AG04449 (cell line): ENCODE results near the gene DDX31.

ENCODE experiments used
- CTCF ChIA-PET: fragments of 350-600 bp; formaldehyde crosslinking; extraction: SDS; loops from one replicate; lab custom pipeline; 2021; ENCODE audit warnings: antibody characterized with exemption; lab: Yijun Ruan, JAX
- POLR2A ChIA-PET: fragments of 400-600, 350-600 bp; formaldehyde crosslinking; extraction: SDS; loops from one replicate; lab custom pipeline; 2020; ENCODE audit warnings: antibody characterized with exemption, inconsistent platforms; lab: Yijun Ruan, JAX
- DNase-seq: peaks from one replicate; pipeline ENCODE4 v3.0.0-alpha.2; 2010; ENCODE audit warnings: low read depth, low spot score
- H3K4me3 ChIP-seq: 2 replicates; pipeline ENCODE4 v1.5.1; 2011; ENCODE audit warnings: low read depth, mild to moderate bottlenecking, control low read depth, low read length
- TF ChIP-seq, protein P1 (sequence below): IDR thresholded peaks from one replicate; pipeline ENCODE4 v1.5.1; 2011; ENCODE audit warnings: mild to moderate bottlenecking, moderate library complexity, low read length, control low read depth, inconsistent platforms; ENCODE audit not compliant: insufficient read depth; ENCODE audit errors: missing control alignments

Gene DDX31

DNA sequence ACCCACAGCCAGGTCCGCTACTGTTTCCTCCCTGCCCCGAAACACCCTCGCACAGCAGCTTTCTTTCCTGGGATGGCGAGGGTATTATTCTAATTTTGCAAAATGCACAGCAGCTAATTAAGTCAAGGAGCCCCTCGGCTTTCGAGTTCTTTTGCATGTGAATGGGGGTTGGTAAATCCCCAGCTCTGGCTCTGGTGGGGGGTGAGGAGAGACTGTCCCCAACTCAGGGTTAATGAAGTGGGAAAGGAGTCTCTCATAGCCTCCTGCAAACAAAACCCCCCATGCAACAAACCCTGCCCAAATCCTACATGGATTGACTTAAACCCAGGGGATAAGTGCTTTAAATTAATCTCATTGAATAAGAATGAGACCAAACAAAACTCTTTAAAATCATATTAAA lies 78.5 kb downstream of the DDX31 start:
- POLR2A ChIA-PET, result no interaction called here
- TF ChIP-seq, protein P1, sequence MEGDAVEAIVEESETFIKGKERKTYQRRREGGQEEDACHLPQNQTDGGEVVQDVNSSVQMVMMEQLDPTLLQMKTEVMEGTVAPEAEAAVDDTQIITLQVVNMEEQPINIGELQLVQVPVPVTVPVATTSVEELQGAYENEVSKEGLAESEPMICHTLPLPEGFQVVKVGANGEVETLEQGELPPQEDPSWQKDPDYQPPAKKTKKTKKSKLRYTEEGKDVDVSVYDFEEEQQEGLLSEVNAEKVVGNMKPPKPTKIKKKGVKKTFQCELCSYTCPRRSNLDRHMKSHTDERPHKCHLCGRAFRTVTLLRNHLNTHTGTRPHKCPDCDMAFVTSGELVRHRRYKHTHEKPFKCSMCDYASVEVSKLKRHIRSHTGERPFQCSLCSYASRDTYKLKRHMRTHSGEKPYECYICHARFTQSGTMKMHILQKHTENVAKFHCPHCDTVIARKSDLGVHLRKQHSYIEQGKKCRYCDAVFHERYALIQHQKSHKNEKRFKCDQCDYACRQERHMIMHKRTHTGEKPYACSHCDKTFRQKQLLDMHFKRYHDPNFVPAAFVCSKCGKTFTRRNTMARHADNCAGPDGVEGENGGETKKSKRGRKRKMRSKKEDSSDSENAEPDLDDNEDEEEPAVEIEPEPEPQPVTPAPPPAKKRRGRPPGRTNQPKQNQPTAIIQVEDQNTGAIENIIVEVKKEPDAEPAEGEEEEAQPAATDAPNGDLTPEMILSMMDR, result no peak
- H3K4me3 ChIP-seq, result no peak overlapping the region
- no peak for DNase-seq
- CTCF ChIA-PET, result interaction anchor here (0.9 kb wide), 1 partner anchor 17 kb away, joined by 3 read pairs; no protein-coding TSS in a partner anchor

DNA sequence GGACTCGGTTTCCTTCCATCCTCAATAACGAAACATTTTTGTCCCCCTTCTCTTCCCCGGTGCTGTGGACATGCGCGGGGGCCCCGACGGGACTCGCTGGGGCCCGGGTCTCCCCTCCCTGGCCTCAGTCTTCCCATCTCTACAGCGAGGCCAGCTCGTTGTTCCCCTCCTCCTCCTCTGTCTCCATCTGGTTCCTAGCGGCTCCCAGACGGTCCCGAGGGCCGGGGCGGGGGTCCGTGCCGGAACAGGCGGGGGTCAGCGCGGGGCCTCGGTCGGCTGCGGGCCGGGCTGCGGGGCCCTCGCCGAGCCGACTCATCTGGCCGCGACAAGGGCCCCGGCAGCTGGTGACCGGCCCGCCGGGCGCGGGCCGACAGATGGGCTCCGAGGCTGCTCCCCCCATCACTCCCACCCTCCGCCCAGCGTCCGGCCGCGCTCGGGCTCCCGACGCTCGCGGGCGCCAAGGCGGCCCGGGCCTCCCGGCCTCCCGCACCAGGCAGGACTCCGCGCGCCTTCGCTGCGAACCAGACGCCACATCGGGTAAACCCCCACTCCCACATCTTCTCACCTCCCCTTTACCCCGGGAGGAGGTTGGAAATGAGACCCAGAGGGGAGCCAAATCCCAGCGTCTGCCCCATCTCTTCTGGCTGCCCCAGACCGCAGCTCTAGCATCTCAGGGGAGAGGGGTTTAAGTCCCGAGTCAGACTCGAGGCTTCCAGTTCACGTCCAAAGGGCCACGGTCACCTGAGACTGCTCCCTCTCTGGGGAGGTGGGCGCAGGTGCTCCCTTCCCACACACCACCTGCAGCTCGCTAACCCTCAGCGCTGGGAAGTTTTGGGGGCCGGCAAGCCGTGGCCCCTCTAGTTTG lies 79.2 kb downstream of the DDX31 start:
- no peak overlapping the region for H3K4me3 ChIP-seq
- DNase-seq, result no peak
- ChIA-PET CTCF (interaction anchor here (0.9 kb wide), 1 partner anchor 16 kb away, joined by 3 read pairs; no protein-coding TSS in a partner anchor), POLR2A (no interaction called here)
- TF ChIP-seq, protein P1, result no peak

DNA sequence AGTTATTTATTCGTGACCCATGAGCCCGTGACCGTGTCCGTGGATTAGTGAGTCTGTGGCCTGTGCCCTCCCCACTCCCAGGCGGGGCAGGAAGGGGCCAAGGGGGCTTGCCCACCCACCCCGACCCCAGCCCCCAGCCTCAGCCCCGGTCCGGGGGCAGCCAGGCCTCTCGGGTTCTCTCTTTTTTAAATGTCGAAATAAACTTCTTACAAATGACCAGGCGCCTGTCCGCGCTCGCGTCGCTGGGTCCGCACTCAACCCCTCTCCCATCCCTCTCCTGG lies 79.8 kb downstream of the DDX31 start:
- H3K4me3 ChIP-seq, result no peak overlapping the region
- ChIA-PET CTCF (no interaction called here), POLR2A (no interaction called here)
- TF ChIP-seq, protein P1, result no peak
- DNase-seq, result no peak

DNA sequence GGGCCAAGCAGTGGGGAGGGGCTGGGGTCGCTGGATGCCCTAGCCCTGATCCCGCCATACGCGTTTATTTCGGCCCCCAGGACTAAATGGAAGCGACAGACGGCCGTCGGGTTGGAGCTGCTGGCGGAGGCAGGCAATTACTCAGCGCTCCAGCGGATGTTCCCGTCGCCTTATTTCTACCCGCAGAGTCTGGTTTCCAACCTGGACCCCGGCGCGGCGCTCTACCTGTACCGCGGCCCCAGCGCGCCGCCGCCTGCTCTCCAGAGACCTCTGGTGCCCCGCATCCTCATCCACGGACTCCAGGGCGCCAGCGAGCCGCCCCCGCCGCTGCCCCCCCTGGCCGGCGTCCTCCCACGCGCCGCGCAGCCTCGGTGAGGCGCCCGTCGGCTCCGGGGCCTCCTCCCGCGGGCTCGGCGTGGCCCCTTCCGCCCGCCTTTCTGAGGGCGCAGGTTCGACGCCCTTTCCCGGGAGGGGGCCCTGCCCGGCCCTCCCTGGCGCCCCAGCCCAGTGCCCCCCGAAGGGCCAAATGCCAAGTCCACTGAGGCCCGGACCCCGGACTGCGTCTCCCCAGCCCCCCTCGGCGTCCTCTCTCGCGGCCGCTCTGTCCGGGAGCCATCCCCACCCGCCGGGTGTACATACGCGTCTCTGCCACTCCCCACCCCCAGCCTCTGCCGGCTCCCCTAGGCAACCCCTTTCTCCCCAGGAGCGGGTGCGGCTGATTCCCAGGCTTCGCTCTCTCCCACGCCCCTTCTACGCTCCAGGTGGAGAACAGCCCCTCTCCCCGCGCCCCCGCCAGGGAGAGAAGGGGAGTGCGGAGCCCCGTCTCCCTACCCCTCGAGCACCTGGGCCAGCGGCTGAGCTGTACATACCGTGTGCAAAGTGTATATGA lies 80.4 kb downstream of the DDX31 start:
- CTCF ChIA-PET, result no interaction called here
- POLR2A ChIA-PET, result no interaction called here
- no peak for DNase-seq
- TF ChIP-seq, protein P1, result no peak
- H3K4me3 ChIP-seq, result no peak overlapping the region

DNA sequence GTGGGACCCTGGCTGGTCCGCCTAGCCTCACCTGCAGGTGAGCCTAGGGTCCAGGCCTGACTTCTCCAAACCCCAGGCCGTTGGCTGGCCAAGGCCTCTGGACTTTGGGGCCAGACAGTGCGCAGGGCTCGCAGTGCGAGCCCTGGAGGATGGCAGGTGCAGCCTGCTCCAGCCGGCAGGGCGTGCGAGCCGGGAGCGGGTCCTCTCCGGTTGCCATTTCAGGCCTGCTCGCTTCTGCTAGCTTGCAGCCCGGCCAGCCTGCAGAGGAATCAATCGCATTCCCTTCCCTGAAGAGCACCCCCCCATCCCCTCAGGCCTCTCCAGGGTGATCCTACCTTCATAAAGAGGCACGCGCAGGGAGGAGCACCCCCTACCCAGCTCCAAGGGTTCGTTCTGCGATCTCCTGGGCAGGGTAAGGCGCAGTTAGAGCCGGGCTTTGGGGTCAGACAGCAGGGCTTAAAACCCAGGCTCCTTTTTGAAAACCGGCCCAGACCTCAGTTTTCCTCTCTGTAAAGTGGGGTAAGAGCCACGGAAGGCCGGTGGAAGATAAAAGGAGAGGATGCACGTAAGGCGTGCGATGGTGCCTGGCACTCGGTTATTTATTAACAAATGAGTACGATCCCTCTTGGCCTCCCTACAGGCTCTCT lies 81.2 kb downstream of the DDX31 start:
- no peak for DNase-seq
- ChIA-PET POLR2A (no interaction called here), CTCF (no interaction called here)
- TF ChIP-seq, protein P1, result no peak
- no peak overlapping the region for H3K4me3 ChIP-seq
